Fibroblast of the aortic adventitia (primary cell): ENCODE measurements around the gene ARHGAP31. TPM values are rescaled to one million over a fixed set of nuclear protein-coding genes. Genes with fewer than 3 reads are reported as not detected.

Source experiments
- DNase-seq: peaks from one replicate; pipeline ENCODE4 v3.0.0-alpha.2; 2010; ENCODE audit warnings: low read depth
- H3K4me3 ChIP-seq: 2 replicates; pipeline ENCODE4 v1.5.1; 2011; ENCODE audit warnings: low read depth, mild to moderate bottlenecking, control low read depth, low read length, moderate library complexity
- CTCF ChIP-seq: IDR thresholded peaks from 2 replicates; pipeline ENCODE4 v1.5.1; 2011; ENCODE audit warnings: mild to moderate bottlenecking, low read length, control low read depth, inconsistent platforms; ENCODE audit not compliant: insufficient read depth
- total RNA-seq: library from RNA; depleted of rRNA; stranded (reverse); fragments of >200 nt; gene quantifications from 2 replicates; pipeline ENCODE4 v1.2.3, GENCODE V29; 2012; ENCODE audit warnings: low replicate concordance

ARHGAP31 gene
- total RNA-seq, 1 donor, result 11.4 TPM

- no peak for DNase-seq
- no peak for TF ChIP-seq CTCF
- no peak overlapping the region for H3K4me3 ChIP-seq
Observed at GRCh38 chr3:119396870-119397269, 102.7 kb downstream of the ARHGAP31 start.

- no peak overlapping the region for H3K4me3 ChIP-seq
- DNase-seq, result no peak
- TF ChIP-seq CTCF, result no peak
Observed at GRCh38 chr3:119400466-119400865, 106.3 kb downstream of the ARHGAP31 start.

- no peak for DNase-seq
- no peak for TF ChIP-seq CTCF
- no peak overlapping the region for H3K4me3 ChIP-seq
Observed at GRCh38 chr3:119401069-119401468, 106.9 kb downstream of the ARHGAP31 start.

GRCh38 chr3:119401503-119402440 is 107.6 kb downstream of the ARHGAP31 start:
- DNase-seq, result no peak
- TF ChIP-seq CTCF, result no peak
- no peak overlapping the region for H3K4me3 ChIP-seq

- no peak overlapping the region for H3K4me3 ChIP-seq
- no peak for DNase-seq
- TF ChIP-seq CTCF, result no peak
Observed at GRCh38 chr3:119402791-119403190, 108.6 kb downstream of the ARHGAP31 start.

GRCh38 chr3:119403201-119403600 is 109.0 kb downstream of the ARHGAP31 start:
- no peak for TF ChIP-seq CTCF
- H3K4me3 ChIP-seq, result no peak overlapping the region
- no peak for DNase-seq
